Medulla oblongata (tissue), 1 donor: ENCODE results near the gene CDHR5.

Source experiments
- DNase-seq: peaks from one replicate; pipeline ENCODE4 v3.0.0-alpha.2; 2015; ENCODE audit errors: extremely low spot score

CDHR5 gene

DNA sequence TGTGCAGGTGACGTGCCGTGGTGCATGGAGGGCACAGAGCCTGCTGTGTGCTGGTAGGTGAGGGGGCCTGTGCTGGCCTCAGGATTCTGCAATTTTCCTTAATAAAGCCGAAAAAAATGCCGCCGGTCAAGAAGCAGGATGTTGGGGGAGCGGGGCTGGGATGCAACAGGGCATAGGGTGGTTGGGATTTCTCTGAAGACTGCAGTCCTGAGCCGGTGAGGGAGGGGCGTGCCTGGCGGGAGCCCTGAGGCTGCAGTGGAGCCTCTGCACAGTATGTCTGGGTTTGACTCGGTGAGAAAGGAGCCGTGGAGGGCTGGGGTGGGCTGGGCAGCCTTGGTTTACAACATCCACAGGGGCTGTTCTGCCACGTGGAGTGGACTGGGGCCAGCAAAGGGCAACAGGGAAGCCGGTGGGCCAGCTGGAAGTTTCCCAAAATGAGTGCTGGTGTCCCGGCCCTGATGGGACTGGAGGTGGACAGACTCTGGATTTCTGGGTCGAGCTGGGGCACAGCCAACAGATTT lies 1.3 kb downstream of the CDHR5 start:
- DNase-seq: no peak

- DNase-seq: no peak
Measured at GRCh38 chr11:621838-622237, 2.9 kb downstream of the CDHR5 start.

GRCh38 chr11:620935-621814 lies 3.6 kb downstream of the CDHR5 start:
- no peak for DNase-seq

- no peak for DNase-seq
Measured at GRCh38 chr11:620201-620600, 4.6 kb downstream of the CDHR5 start.

- DNase-seq: no peak
Measured at GRCh38 chr11:619628-620050, 5.1 kb downstream of the CDHR5 start.

- no peak for DNase-seq
Measured at GRCh38 chr11:618856-619627, 5.7 kb downstream of the CDHR5 start.

DNA sequence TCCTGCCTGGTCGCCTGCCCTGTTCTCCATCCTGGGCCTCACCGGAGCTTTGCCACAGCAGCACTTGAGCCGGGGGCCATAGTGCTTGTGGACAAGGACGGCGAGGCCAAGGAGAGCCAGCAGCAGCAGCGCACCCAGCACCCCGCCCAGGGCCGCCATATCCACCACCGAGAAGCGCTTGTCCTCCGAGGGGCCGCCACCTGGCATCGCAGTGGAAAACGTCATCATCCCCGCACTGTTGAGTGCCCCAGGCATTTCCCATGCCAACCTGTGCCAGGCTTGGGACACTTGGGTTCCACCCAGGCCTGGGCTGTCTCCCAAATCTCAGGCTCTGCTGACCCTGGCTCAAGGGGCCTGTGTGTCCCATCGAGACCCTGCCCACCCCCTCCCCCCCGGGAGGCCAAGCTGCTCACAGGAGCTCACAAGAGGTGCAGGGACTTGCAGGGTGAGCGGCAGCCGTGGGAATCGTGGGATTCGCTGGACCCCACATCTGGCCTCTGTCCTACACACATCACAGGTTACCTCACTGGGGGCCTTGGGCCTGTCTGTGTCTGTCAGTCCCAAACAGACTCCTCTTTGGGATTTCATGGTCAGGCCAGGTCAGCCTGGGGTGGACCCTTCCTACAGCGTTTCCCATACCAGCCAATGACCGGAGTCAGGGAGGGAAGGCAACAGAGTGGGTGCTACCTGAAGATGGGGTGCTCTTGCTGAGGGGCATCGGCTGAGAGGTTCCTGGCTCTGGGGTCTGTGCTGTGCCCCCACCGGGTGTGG lies 6.7 kb downstream of the CDHR5 start:
- DNase-seq: peak; percentile 26

GRCh38 chr11:617199-617911 lies 7.4 kb downstream of the CDHR5 start:
- no peak for DNase-seq

DNA sequence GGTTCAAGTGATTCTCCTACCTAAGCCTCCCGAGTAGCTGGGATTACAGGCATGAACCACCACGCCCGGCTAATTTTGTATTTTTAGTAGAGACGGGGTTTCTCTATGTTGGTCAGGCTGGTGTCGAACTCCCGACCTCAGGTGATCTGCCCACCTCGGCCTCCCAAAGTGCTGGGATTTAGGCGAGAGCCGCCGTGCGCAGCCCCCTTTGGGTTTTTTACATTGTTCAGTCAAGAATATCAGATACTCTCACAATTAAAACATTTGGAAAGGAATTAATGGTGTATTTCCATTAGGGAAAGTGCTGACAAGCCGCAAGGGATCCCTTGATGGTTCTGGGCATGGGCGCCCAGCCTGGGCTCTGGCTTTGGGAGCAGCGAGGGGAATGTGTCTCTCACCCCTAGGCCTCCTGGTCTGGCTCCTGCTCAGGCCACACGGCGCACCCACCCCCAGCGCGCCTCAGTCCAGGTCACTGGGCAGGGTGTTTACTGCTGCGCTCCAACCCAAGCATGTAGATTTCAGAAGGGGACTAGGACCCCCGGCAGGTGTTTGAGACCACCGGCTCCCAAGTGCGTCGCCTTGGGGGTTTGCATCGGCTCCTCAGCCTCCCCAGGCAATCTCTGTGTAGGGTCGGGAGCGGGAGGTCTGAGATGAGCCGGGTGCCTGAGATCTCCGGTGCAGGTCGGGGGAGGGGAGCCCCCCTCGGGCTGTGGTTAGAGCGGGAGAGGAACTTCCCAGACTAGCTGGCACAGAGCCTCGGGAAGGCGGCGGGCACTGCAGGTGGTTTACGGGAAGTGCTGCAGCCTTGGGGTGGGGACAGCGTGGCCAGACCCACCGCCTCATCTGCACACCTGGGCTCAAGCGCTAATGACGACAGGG lies 8.2 kb downstream of the CDHR5 start:
- DNase-seq: no peak

DNA sequence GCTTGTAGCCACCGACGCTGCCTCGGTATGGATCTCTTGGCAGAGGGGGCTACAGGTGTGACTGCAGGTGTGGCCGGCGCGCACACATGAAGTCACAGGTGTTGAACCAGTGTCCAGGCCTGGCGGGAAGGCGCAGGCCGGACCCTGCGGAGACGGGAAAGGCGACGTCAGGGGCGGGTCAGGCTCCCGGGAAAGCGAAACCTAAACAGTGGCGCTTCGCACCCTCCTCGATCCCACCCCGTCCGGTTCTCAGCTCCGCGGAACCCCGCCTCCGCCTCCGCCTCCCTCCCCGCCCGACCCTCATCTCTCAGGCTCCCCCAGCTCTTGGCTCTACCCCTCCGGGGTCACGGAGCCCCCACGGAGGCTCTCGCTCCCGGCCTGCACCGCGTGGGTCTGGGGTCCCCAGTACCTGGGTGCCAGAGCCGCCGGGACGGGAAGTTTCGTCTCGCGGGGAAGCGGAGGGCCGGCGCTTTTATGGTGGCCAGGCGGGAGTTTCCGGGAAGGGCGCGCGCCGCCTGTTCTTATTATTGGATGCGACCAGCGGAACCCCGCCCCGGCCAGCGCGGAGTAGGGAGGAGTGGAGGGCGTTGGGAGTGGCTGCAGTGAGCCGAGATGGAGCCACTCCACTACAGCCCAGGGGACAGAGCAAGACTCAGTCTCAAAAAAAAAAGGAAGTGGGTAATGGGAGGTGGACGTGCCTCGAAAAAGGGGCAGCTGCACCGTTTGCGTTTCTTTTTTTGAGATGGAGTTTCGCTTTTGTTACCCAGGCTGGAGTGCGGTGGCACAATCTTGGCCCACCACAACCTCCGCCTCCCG lies 9.0 kb downstream of the CDHR5 start, which contains the start of gene IRF7:
TSS of gene IRF7 (minus strand) at position 447 of the 816 bp plus-strand sequence. CDS start 586 bp downstream, outside the sequence.
- peak; percentile 93 for DNase-seq

GRCh38 chr11:614623-615503 lies 9.9 kb downstream of the CDHR5 start:
- no peak for DNase-seq

DNA sequence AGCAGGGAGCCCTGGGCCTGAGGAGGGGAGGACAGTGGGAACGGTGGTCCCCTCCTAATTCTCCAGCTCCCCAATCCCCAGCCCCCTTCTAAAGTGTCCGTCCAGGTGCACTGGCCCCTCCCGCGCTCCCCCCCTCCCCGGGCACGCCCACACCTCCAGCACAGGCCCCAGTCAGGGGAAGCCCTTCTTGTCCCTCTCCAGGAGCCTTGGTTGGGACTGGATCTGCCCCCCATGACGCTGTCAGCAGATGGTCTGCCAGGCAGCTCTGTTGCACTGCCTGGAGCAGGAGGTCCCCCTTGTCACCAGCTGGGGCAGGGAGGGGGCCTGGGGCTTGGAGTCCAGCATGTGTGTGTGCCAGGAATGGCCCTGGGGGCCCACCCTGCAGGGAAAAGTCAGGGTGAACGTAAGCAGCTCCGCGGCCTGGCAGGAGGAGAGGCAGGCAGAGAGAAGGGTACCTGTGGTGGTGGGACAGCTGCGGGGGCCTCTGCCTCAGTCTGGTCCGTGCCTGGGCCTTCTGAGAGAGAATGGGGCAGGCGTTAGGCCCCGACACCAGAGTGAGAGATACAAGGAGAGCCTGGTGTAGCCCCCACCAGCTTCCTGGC lies 10.6 kb downstream of the CDHR5 start:
- no peak for DNase-seq

DNA sequence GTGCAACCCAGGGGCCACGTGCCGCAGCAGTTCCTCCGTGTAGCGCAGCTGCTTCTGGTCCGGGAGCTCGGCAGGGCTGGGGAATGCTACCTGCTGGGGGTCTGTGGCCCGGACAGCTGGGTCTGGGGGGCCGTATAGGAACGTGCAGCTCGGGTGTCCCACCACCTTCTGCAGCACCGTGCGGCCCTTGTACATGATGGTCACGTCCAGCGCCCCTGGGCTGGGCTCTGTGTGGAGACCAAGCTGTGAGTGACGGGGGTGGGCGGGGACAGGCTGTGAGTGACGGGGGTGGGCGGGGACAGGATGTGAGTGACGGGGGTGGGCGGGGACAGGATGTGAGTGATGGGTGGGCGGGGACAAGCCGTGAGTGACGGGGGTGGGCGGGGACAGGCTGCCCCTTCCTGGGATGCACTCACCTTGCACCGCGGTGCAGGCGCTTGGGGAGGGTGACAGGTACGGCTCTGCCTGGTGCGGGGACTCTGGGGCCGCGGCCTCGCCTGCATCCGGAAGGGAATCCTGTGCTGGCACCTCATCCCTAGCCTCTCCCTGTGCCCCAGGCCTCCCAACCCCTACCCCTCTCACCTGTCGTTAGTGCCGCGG lies 11.3 kb downstream of the CDHR5 start:
- no peak for DNase-seq

- no peak for DNase-seq
Measured at GRCh38 chr11:612961-613300, 11.8 kb downstream of the CDHR5 start.

GRCh38 chr11:612201-612960 lies 12.4 kb downstream of the CDHR5 start:
- no peak for DNase-seq
